Endothelial cell (in vitro differentiated cells): Measurements from ENCODE around the gene PLEKHN1. TPM values are rescaled to one million over a fixed set of nuclear protein-coding genes. Genes with fewer than 3 reads are reported as not detected.
"Not testable (repeated sequence)": the region's sequence is repeated elsewhere in the genome, so short reads cannot be mapped to it uniquely, and the experiment has no call there.

Experiments
- DNase-seq: peaks from one replicate; pipeline ENCODE4 v3.0.0; 2021; ENCODE audit warnings: low spot score
- H3K27ac Mint-ChIP-seq: one replicate; pipeline ENCODE4 v1.8.0; 2021; ENCODE audit warnings: mixed read lengths, inconsistent platforms; ENCODE audit not compliant: unreplicated experiment
- H3K27me3 Mint-ChIP-seq: one replicate; pipeline ENCODE4 v1.8.0; 2021; ENCODE audit warnings: mild to moderate bottlenecking, moderate library complexity, mixed read lengths, inconsistent platforms; ENCODE audit not compliant: unreplicated experiment
- H3K36me3 Mint-ChIP-seq: one replicate; pipeline ENCODE4 v1.8.0; 2021; ENCODE audit warnings: mild to moderate bottlenecking, low read depth, mixed read lengths, inconsistent platforms; ENCODE audit not compliant: unreplicated experiment
- H3K4me1 Mint-ChIP-seq: one replicate; pipeline ENCODE4 v1.8.0; 2021; ENCODE audit warnings: mild to moderate bottlenecking, mixed read lengths, inconsistent platforms; ENCODE audit not compliant: unreplicated experiment
- H3K4me3 Mint-ChIP-seq: one replicate; pipeline ENCODE4 v1.8.0; 2021; ENCODE audit warnings: mild to moderate bottlenecking, mixed read lengths, inconsistent platforms; ENCODE audit not compliant: unreplicated experiment
- H3K9me3 Mint-ChIP-seq: one replicate; pipeline ENCODE4 v1.8.0; 2021; ENCODE audit warnings: mixed read lengths, inconsistent platforms; ENCODE audit not compliant: unreplicated experiment
- CTCF ChIP-seq: fragments of 200-600 bp; sonication (generic); IDR thresholded peaks from one replicate; pipeline ENCODE4 v1.5.0; 2021; ENCODE audit warnings: antibody characterized with exemption; ENCODE audit not compliant: unreplicated experiment
- total RNA-seq: library from RNA; stranded (reverse); fragmentation: NEBNext Ultra II Directional; extraction: Animal tissue kit (Norgen Biotek cat#: 25700); gene quantifications from one replicate; pipeline ENCODE4 v1.2.1, GENCODE V29; 2021; ENCODE audit not compliant: unreplicated experiment

Gene PLEKHN1
- total RNA-seq, 1 donor from 2014 or later: not detected

DNA sequence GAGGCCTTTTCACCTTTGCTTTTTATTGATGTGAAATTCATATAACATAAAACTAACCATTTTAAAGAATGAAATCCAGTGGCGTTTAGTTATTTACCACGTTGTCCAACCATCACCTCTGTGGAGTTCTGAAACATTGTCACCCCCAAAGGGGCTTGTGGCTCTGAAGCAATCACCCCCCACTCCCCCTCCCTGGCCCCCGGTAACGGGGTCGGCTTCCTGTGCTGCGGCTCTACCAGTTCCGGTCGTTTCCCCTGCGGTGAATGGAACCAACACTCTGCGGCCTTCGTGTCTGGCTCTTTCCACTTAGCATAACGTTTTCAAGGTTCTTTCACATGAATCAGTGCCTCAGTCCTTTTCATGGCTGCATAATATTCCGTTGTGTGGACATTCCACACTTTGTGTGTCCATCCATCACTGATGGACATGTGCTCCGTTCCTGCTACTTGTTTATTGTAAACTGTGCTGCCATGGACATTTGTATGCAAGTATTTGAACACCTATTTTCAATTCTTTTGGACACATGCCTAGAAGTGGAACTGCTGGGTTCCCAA lies 45.2 kb downstream of the PLEKHN1 start:
- H3K4me3 Mint-ChIP-seq: no peak overlapping the region
- H3K27ac Mint-ChIP-seq: no peak overlapping the region
- TF ChIP-seq CTCF: no peak
- DNase-seq: no peak
- H3K9me3 Mint-ChIP-seq: no peaks in the 10 kb centered on the region
- H3K27me3 Mint-ChIP-seq: peaks cover 4% of the 10 kb centered on the region
- no peaks in the 10 kb centered on the region for H3K36me3 Mint-ChIP-seq
- peaks cover 10% of the 10 kb centered on the region for H3K4me1 Mint-ChIP-seq

- Mint-ChIP-seq H3K4me3 (peak overlapping the region; percentile 91), H3K27ac (peak overlapping the region; percentile 89)
- DNase-seq, H3K9me3 Mint-ChIP-seq, H3K4me1 Mint-ChIP-seq, H3K36me3 Mint-ChIP-seq, H3K27me3 Mint-ChIP-seq: not testable (repeated sequence)
Observed at GRCh38 chr1:1012736-1013104, 46.4 kb downstream of the PLEKHN1 start.

GRCh38 chr1:1013105-1013921 lies 47.0 kb downstream of the PLEKHN1 start, which contains the start of gene ISG15:
TSS of gene ISG15 (plus strand) at chr1:1013497. CDS start at chr1:1013574, 77 bp downstream.
- H3K27me3 Mint-ChIP-seq: peaks cover 6% of the 10 kb centered on the region
- peak; percentile 82 for DNase-seq
- H3K27ac Mint-ChIP-seq: peak within 1 kb of the TSS; percentile 89
- no peaks in the 10 kb centered on the region for H3K36me3 Mint-ChIP-seq
- peaks cover 10% of the 10 kb centered on the region for H3K4me1 Mint-ChIP-seq
- TF ChIP-seq CTCF: no peak
- H3K9me3 Mint-ChIP-seq: no peaks in the 10 kb centered on the region
- H3K4me3 Mint-ChIP-seq: peak within 1 kb of the TSS; percentile 91

DNA sequence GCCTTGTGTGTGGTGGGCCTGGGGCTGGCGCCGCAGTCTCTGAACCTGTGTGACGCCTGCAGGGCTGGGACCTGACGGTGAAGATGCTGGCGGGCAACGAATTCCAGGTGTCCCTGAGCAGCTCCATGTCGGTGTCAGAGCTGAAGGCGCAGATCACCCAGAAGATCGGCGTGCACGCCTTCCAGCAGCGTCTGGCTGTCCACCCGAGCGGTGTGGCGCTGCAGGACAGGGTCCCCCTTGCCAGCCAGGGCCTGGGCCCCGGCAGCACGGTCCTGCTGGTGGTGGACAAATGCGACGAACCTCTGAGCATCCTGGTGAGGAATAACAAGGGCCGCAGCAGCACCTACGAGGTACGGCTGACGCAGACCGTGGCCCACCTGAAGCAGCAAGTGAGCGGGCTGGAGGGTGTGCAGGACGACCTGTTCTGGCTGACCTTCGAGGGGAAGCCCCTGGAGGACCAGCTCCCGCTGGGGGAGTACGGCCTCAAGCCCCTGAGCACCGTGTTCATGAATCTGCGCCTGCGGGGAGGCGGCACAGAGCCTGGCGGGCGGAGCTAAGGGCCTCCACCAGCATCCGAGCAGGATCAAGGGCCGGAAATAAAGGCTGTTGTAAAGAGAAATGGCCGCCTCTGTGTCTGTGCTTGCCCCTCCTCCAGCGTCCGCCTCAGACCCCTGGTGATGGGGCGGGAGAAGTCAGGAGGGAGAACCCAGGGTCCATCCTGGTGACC lies 47.8 kb downstream of the PLEKHN1 start:
- Mint-ChIP-seq H3K4me3 (peak overlapping the region; percentile 91), H3K36me3 (no peaks in the 10 kb centered on the region), H3K27ac (no peak overlapping the region), H3K4me1 (peaks cover 10% of the 10 kb centered on the region), H3K27me3 (peaks cover 6% of the 10 kb centered on the region), H3K9me3 (no peaks in the 10 kb centered on the region)
- no peak for TF ChIP-seq CTCF
- no peak for DNase-seq

- Mint-ChIP-seq H3K27ac (no peak overlapping the region), H3K36me3 (no peaks in the 10 kb centered on the region), H3K9me3 (no peaks in the 10 kb centered on the region), H3K27me3 (peaks cover 6% of the 10 kb centered on the region), H3K4me1 (peaks cover 10% of the 10 kb centered on the region), H3K4me3 (no peak overlapping the region)
- no peak for DNase-seq
- TF ChIP-seq CTCF: no peak
Observed at GRCh38 chr1:1014799-1015681, 48.8 kb downstream of the PLEKHN1 start.

DNA sequence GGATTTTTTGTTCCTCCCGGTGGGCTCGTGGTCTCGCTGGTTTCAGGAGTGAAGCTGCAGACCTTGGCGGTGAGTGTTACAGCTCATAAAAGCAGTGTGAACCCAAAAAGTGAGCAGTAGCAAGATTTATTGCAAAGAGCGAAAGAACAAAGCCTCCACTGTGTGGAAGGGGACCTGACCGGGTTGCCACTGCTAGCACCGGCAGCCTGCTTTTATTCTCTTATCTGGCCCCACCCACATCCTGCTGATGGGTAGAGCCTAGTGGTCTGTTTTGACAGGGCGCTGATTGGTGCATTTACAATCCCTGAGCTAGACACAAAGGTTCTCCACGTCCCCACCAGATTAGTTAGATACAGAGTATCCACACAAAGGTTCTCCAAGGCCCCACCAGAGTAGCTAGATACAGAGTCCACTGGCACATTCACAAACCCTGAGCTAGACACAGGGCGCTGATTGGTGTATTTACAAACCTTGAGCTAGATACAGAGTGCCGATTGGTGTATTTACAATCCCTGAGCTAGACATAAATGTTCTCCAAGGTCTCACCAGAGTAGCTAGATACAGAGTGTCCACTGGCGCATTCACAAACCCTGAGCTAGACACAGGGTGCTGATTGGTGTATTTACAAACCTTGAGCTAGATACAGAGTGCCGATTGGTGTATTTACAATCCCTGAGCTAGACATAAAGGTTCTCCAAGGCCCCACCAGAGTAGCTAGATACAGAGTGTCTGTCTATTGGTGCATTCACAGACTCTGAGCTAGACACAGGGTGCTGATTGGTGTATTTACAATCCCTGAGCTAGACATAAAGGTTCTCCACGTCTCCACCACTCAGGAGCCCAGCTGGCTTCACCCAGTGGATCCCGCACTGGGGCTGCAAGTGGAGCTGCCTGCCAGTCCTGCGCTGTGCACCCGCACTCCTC lies 51.4 kb downstream of the PLEKHN1 start:
- not testable (repeated sequence) for DNase-seq, H3K36me3 Mint-ChIP-seq, H3K27ac Mint-ChIP-seq, H3K9me3 Mint-ChIP-seq
- peaks cover 18% of the 10 kb centered on the region for H3K4me1 Mint-ChIP-seq
- peaks cover 11% of the 10 kb centered on the region for H3K27me3 Mint-ChIP-seq
- peak overlapping the region; percentile 33 for H3K4me3 Mint-ChIP-seq
